Measurements from ENCODE around the gene NSG1.

NSG1 gene

DNA sequence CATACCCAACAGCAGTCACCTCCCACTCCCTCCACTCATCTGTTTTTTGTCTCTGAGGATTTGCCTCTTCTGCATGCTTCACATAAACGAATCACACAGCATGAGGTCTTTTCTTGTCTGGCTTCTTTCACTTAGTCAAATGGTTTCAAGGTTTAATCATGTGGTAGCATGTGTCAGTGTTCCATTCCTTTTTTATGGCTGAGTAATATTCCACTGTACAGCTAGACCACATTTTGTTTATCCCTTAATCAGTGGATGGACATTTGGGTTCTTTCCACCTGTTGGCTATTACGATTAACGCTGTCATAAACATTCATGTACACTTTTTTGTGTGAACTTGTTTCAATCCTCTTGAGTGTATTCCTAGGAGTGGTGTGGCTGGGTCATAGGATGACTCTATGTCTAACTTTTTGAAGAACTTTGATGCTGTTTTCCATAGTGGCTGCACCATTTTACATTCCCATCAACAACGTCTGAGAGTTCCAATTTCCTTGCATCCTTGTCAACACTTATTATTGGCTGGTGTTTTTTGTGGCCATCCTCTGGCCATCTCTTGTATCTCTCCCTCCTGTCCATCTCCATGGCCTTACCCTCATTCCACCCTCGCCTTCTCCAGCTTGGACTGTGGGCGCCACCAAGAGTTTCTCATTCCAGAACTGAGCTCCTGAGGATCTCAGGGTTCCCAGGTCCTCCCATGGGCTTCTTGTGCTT is 12.4 kb upstream of the NSG1 start:
- DNase-seq = no peak

DNA sequence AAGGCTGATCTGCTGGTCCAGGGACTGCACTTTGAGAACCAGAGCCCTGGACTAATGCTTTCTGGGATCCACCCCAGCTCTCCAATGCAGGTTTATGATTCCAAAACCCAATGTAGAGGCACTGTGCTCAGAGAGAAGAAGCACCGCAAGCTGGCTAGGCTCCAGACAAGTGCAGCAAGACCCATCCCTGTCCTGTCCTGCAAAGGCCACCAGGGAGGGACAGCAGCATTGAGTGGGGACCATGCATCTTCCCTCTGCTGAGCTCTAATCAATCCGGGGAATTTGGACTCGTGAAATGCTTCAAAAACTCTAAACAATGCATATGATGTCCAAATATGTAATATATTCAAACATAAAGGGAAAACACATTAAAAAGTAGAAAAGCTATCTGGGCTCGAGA is 10.8 kb upstream of the NSG1 start:
- DNase-seq = no peak

DNA sequence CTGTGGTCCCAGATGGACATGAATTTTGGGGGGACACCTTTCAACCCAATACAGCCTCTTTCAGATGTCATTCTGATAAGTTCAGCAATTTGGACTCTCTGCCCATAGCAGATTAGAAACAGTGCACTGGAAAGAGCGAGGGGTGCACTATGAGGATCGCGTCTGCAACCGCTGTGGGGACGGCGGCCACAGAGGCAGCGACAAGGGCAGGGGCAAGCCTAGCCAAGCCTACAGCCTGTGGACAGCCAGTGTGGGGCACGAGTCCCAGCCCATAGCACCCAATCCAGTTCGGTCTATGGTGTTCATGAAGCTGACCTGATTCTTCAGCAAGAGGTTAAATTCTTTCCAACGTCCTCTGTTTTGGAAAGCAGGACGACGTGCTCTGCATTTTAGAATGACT is 9.7 kb upstream of the NSG1 start:
- DNase-seq = no peak

DNA sequence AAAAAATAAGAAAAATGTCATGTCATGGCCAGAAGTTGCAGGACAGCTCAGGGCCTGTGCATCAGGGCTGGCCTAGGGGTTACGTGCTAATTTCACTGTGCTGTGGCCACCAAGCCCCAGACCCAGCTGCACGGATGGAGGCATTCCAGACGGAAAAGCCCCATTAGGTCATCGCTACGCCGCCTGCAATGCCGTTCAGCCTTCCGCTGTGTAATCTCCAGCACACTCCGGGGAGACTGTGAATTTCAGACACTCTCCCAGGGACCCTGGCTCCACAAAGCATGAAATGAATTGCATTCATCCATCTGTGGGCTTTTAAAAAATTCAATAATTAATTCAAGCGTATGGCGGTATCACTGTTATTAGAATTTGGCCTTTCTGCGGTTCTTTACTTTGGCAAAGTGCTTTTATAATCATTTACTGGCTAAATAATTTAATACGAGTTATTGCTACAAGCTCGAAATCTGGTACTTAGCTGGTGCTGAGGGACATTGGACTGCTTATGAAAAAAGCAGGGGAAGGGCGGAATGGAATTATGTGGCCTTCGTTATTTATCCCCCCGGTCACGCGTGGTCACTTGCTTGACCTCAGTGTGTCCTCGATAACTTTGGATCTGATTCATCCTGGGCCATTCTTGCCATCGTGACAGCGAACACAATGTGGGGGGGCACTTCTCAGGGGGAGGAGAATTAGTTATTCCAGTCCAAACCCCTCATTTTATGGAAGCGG is 9.0 kb upstream of the NSG1 start:
- DNase-seq = no peak

DNA sequence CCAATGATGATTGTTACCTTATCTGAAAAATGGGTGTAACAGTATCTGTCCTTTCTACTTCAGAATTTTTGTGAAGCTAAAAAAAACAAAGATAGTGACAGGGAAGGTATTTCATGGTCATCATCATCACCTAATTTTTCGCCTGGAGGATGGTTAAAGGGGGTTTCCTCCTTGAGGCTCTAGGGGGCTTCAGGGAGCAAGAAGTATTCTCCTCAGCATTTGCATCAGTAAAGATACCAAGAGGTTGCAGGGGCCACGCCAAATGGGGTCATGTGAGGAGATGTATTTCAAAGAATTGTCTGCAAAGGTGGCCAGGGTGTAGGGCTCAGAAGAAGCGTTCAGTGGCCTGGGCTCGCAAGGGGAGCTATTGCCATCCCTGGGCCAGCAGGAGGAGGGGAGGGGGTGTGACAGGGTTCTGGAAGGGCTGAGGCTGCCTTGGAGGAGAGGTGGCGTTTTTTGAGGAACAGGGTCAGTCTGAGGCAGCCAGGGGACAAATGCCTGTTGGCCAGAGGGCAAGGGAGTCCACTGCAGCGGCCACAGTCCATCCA is 7.3 kb upstream of the NSG1 start:
- no peak for DNase-seq

DNA sequence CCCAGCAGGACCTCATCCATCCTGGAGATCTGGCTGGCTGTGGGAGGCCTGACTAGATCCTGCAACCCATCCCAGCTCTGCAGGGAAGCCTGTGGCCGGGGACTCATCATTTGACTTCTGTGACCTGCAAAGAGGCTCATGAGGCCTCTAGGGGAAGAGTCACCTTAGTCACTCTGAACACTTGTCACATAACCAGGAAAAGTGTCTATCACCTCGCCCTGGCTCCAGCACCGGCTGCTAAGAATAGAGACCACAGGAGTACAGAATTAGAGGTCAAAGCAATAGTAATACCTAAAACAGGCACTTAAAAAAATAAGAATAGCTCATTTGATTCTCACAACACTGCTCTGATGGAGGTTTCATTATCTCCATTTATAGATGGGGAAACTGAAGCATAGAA is 3.8 kb upstream of the NSG1 start:
- no peak for DNase-seq

DNA sequence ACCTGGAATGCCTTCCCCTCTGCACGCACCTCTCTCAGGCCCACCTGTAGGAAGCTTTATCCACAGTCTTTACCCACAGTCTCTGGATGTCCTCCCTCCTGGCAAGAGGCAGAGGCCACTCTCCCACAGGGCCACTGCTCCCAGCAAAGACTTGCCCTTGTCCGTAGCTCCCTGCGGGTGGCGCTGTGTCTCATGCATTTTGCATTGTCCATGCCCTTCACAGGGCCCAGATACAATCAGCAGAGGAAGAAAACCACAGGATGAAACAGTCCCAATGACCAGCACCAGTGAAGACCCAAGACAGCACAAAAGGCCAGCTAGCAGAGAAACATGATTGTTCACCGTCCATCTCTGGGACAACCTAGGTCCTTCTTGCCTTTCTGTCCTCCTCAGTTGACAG is 2.1 kb upstream of the NSG1 start:
- DNase-seq = peak; percentile 6

DNA sequence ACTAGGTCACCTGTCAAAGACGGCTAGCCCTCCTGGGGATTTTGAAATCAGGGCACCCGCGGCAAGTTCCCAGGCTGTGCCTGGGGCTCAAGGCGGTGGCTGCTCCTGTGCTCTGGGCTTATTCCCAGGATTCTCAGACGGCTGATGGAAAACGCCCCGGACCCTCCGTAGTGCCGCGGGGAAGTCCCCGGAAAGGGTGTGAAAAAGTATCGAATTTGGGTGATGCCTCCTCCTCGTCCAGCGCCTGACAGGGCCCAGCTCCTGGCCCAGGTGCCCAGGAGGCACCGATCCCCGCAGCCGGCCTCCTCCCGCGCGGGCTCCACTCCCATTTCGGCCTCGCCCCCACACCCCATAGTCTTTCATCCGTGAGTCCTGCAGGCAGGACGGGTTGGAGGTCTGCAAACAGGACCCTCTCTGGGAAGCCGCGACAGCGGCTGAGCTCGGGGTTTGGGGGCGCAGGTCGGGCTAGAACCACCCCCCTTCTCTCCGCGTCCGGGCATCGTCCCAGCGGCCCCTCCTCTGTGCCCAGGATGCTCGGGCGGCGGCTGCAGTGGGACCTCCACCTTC is 1.1 kb upstream of the NSG1 start:
- DNase-seq = no peak

DNA sequence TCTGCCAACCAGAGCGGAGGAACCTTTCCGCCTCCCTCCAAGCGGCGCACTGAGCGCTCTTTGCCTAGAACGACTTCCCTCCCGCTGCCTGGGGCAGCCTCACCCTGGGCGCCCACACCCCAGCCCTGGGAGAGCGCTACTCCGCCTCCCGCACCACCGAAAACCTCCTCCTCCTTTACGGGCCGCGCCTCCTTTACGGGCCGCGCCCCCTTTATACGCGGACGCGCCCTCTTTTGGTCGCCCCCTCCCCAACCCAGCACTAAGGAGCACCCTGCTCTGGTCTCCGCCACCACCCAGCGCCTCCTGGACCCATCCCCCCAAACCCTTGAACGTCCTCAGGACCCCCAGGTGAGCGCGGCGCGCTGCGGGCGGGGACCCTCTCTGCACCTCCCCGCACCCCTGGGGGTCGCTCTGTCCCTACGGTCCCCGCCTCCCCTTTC is 586 bp upstream of the NSG1 start:
- DNase-seq = peak; percentile 63

DNA sequence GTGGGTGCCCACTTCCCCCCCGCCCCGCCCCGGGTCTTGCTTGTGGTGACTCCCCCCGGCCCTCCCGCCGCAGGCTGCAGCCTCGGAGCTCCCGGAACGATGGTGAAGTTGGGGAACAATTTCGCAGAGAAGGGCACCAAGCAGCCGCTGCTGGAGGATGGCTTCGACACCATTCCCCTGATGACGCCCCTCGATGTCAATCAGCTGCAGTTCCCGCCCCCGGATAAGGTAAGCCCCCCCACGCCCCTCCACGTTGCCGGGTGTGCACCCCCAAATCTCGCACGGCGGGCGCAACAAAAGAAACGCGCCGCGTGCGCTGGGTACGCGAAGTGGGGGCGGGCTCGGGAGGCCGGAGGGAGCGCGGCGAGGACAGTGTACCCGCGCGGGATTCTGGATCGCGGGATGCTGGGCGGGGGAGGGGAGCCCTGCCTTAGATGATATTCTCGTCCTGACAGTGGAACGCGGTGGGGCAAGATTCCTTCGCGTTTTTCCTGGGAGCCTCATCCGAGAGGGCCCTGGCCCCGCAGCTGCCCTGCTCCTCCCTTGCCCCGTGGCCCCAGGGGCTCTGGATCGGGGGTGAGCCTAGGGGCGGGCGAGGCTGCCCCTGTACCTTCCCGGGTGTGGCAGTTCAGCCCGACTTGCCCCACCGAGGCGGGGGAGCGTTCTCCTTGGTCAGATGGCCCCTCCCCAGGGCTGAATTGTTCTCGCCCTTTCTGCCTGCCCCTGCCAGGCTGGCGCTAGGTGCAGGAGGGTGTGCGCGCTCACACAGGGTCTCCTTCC is 819 bp downstream of the NSG1 start:
- DNase-seq = peak; percentile 53

DNA sequence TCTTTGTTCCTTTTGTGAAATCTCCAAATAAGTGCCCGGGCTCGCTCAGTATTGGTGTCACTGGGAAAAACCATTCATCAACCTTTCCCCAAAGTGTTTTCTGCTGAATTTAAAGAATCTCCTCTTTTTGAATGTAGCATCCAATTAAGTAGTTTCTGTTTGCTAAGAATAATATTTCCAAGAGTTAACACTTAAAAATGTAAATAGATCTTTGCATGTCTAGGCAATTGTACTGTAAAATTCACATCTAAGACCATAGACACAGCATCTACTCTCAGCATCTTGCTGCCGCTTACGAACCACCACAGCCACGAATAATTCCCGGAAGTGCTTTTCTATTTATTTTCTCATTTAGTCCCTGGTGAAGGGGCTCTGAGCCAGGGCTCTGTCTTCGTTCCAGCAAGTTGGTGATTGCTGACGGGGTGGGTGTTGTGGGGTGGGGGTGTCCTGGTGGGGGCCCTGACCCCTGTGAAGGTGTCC is 1.4 kb downstream of the NSG1 start:
- peak; percentile 23 for DNase-seq

DNA sequence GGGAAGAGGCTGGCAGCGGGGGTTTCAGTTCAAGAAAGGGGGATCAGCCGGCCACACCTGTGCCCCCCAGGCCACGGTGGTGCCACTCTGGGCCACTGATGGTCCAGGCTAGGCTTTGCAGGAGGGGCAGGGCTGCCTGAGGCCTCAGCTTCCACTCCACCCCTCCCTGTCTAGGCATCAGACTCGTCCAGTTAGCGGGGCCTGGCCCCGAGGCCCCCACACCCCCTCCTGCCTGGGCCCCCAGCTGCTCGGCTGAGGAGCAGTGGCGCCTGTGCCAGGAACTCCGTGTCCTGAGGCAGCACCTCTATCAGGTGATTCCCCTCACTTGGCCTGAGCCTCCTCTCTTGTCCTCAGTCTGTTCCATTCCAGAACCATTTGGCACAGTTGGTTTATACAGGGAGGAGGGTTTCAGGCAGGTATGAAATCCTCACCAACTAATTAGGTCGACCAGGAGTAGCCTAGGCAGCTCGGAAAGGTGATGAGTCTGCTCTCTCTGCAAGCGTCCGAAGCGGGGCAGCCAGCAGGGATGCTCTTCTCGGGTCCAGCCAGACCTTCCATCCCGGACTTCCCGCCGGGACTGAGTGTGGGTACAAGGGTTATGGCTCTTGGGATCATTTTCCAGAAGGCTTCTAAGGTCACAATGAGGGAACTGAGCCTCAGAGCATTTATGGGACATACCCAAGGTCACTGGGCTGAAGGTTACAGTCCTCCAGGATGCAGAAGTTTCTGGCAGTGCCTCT is 2.1 kb downstream of the NSG1 start:
- no peak for DNase-seq

DNA sequence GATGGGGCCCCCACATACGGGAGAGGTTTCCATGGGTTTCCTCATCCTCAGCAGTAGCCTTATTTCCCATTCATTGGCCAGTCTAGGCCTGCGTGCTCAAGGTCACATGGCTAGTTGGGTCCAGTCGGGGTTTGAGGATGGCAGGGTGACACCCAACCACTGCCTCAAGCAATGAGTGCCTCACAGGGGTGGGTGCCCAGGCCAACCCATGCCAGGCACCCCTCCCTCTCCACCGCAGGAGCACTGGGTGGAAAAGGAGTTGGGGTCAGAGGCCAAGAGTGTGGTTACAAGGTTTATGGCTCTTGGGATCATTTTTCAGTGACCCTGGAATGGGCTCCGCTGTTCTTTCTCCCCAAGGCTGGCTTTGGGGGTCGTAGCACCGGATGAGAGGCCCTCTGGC is 3.1 kb downstream of the NSG1 start:
- no peak for DNase-seq

DNA sequence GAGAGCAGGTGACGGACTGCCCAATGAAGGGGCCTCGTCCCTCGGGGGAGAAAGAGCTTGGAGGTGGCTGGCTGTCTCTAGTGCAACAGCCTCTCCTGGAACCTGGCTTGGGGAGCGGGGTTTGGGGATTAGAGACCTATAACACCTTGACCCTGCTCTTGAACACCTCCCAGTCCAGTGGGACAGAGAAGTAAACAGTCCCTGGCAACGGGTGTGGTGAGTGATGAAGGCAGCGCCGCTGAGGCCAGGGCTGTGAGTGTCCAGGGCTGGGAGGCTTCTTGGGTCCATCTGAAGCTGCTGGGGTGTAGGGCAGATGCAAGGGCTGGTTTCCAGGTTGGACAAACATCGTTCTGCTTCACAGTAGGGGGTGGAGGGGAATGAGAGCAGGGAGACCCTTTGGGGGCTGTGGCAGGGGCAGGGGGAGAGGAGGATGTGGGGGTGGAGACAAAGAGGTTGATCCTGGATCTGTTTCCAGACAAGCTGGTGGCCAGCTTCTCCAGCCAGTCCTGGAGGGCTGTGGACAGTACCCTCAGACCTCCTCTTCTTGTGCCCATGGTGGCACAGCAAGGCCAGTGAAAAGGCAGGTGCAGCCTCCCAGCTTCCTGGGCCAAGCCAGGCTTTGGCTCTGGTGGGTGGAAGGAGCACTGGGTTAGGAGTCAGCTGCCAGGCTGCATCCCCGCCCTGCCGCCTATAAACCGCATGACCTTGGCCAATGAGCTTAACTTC is 3.8 kb downstream of the NSG1 start:
- DNase-seq = no peak

DNA sequence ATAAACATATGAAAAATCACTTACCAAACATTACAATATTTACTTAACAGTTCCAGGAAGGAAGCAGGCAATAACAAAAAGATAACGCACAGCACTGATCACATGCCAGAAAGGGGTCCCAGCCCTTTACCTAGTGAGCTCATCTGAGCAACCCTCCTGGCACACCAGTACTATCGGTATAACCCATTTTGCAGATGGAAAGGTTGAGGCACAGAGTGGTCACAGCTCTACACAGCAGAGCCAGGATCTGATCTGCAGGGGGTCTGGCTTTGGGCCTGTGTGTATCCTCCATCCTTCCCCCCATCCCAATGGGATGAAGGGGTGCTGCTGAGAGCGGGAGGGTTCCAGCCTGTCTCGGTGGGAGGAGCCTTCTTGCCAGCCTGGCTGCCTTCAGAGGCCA is 5.0 kb downstream of the NSG1 start:
- no peak for DNase-seq

DNA sequence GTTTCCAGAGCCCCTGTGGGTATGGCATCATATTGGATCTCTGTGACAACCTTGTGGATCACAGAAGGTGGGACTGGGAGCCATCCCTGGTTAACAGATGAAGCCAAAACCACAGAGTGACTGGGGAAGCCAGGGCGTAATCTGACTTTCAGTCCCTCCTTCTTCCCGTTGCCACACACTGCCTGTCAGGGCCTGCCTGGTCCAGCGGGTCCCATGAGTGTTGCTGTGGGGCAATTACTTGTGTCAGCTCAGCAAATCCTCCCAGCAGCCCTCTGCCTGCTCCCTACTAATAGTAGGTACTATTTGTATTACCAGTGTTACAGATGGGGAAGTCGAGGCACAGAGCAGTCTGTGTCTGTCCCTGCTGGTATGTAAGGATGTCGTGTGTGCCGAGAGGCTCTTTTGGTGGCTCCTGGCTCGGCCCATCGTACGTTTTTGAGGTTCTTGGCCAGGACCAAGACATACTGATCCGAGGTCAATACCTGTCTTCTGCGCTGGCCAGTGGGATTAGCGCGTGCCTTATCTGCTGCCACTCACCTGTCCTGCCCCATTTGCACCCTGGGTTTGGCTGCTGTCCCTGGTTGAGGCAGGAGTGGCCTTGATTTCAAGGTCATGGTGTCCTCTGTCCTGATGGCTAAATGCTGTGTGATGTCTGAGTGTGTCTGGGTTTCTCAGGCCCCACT is 5.7 kb downstream of the NSG1 start:
- DNase-seq = no peak

DNA sequence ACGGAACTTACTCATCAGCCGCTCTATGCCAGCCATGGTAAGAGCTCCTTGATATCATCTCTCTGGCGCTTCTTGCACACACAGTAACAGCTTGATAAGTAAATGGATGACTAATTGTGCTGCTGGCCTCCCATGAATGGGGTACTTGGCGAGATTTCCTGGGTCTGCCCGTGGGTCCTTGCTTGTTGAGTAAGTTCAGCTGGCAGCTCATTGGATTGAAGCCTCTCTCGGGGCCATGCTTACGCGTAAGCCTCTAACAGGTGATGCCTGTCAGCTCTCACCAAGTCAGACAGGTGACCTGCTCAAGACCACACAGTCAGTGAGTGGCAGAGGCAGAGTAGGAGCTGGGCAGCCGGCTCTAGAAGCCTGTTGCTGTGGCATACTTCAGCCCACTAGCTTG is 7.7 kb downstream of the NSG1 start:
- no peak for DNase-seq

DNA sequence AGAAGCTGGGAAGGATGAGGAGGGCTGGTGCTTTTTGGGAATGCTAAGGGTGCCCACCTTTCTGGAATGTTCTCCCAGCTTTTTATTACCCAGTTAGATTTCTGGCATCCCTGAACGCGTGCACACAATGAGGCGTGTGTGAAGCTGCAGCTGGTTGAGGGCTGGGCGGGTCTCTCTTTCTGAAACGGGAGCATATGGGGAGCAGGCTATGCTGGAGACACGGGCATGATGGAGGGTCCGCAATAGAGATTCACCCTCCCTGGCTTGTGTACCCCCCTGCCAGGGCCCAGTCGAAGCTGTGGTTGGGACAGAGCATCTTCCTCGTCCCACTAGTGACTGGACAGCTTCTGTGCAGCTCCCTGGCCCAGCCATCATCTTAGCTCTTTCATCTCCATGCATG is 8.5 kb downstream of the NSG1 start:
- DNase-seq = no peak

DNA sequence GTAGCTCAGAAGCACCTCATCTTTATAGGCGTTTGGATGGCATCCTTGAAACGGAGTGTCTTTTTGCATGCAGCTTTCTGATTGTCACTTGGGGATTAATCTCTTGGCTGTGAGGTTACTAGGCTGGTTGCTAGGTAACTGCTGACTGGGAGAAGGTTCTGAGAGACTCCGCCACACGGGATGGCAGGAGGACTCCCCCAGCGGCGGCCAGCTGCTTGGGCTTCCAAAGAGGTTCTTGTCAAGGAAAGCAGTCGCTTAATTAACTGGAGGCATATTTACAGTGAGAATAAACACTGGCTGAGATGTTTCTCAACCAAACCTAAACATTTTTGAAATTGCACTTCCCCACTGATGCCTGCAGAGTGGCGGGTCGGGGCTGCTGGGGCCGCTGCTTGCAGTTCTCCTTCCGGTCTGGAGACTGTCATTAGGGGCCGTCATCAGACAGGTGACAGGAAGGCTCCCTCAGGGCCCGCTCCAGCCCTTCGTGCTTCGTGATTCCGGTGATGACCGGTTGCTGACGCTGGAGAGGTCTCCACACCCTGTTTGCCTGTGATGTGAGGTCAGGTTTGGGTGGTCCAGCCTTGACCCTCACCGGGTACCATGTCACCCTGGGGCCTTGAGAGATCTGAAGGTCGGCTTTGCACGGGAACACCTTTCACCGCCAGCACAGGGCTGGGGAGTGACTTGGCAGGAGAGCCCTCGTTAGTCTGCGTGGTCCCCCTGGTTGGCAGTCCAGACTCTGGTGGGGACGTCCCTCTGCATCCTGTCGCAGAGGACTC is 9.1 kb downstream of the NSG1 start:
- DNase-seq = peak; percentile 17
